Cerebellar nuclear complex (tissue), 1 donor: ENCODE results near the gene GUCY1A1.
"Not testable (repeated sequence)": the region's sequence is repeated elsewhere in the genome, so short reads cannot be mapped to it uniquely, and the experiment has no call there.

Experiments
- DNase-seq, 2 experiments: peaks; one replicate each; lab custom pipeline; 2025; lab: John Stamatoyannopoulos, UW

The GUCY1A1 gene, protein sequence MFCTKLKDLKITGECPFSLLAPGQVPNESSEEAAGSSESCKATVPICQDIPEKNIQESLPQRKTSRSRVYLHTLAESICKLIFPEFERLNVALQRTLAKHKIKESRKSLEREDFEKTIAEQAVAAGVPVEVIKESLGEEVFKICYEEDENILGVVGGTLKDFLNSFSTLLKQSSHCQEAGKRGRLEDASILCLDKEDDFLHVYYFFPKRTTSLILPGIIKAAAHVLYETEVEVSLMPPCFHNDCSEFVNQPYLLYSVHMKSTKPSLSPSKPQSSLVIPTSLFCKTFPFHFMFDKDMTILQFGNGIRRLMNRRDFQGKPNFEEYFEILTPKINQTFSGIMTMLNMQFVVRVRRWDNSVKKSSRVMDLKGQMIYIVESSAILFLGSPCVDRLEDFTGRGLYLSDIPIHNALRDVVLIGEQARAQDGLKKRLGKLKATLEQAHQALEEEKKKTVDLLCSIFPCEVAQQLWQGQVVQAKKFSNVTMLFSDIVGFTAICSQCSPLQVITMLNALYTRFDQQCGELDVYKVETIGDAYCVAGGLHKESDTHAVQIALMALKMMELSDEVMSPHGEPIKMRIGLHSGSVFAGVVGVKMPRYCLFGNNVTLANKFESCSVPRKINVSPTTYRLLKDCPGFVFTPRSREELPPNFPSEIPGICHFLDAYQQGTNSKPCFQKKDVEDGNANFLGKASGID

DNA sequence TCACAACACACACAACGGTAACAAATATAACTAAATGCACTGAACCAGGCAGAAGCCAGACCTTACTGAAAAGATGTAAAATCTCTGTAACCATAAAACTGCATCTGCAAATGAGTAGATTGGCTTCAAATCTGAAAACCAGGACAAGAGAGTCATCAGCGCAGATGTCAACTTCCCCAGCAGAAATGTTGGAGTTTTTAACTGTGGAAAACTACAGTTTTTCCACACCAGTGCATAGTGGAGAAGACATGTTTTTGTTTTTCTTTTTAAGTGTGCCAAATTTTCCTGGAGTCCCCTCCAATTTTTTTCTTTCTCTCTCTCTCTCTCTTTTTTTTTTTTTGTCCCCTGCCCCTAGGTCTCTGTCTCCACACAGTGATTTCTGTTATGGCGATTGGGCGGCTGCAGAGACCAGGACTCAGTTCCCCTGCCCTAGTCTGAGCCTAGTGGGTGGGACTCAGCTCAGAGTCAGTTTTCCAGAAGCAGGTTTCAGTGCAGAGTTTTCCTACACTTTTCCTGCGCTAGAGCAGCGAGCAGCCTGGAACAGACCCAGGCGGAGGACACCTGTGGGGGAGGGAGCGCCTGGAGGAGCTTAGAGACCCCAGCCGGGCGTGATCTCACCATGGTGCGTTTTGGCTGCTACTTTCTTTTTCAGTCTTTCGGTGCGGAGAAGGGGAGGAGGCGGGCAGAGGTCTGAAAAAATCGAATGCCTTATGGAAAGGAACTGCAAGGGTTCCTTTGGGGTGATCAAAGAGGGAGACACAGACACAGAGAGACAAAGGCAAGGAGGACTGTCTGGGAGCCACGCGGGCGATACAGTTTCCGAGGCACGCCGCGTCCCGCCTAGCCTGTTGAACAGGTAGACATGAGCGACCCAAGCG, at the start of gene GUCY1A1:
TSS of gene GUCY1A1 (plus strand) at position 505 of the 878 bp plus-strand sequence. CDS start 30,020 bp downstream, outside the sequence.
- no peak for DNase-seq

DNA sequence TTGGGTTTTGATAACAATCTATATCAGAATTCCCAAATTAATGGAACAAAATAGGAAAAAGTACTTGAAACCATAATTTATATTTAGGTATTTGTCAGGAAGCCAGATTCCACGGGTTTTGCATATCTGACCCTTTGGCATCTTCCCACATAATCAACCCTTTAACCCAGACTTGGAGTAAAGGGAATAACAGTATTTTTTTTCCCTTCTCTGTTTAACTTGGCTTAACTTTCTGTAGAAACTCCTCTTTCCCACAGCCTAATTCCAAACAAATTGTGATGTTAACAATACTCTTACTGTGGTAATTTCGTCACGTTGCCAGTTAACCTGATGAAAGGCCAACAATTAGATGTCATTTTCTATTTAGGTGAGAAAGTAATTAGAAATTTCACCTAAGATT, 49.4 kb upstream of the GUCY1A1 start:
- DNase-seq = no peak

DNA sequence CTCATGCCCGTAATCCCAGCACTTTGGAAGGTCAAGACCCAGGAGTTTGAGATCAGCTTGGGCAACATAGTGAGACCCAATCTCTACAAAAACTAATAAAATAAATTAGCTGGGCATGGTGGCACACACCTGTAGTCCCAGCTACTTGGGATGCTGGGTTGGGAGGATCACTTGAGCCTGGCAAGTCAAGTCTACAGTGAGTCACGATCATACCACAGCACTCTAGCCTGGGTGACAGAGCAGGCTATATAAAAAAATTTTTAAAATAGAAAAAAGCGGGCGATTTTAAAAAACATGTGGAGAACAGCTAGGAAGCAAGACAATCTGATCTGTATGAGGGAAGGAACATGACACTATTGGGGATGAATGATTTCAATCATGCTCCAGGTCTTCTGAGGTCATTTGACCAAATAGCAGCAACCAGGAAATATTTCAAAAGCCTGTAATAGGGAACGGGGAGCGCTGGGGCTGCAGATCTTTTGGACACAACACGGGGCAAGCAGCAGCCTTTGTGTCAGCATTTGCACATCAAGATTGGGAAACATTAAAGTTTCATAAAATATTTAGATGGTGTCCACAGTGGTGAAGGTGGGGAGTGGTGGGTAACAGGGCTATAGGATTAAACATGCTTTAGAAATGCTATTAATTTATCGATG, 48.3 kb upstream of the GUCY1A1 start:
- no peak for DNase-seq

DNA sequence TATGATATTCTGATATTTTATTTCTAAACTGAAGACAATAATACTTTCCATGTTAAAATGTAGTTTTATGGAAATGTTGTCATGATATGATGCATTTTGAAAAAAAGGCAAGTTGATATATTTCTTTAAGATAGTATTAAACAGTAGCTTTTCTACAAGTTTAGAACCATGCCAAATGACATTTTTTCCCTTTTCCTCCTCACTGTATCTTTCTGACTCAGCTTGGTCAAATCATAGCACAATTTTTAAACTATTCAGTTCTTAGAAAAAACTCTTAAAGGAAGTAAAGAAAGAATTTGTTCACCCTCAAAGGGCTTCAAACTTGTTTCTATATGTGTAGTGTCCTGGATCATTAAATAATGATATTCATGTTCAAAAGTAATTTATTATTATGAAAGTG, 46.0 kb upstream of the GUCY1A1 start:
- no peak for DNase-seq

DNA sequence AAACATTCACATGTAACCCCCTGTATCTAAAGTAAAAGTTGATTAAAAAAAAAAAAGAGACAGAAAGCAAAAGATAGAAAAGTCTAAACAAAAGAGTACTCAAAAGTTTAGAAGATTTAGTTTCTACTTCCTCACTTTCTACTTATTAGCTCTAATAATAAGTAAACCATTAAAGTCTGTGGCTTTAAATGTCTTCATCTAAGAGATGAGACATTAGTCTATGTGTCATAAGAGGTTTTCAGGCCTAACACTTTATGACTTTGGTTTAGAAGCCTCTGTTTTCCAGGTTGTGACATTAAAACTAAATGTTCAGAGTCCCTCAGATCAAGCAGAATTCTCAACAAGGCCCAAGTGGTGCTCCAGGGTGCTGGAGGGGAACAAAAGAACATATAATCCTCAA, 42.2 kb upstream of the GUCY1A1 start:
- no peak for DNase-seq

DNA sequence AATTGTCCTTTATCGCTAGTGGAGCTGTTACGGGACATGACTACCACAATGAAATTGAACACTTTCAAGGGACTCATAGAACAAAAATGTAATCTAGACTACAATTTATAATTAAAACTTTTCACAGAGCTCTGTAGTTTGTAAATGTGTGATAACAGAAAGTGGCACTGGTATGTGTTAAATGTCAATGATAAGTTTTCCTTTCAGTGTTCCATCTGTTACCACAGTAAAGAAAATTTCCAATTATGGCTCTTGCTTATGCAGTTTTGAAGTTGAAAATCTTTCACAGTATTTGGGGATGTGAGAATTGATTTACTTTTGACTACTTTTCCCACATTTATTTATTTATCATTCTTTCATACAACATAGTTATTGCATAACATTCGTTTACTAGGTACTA, 40.1 kb upstream of the GUCY1A1 start:
- DNase-seq = no peak

DNA sequence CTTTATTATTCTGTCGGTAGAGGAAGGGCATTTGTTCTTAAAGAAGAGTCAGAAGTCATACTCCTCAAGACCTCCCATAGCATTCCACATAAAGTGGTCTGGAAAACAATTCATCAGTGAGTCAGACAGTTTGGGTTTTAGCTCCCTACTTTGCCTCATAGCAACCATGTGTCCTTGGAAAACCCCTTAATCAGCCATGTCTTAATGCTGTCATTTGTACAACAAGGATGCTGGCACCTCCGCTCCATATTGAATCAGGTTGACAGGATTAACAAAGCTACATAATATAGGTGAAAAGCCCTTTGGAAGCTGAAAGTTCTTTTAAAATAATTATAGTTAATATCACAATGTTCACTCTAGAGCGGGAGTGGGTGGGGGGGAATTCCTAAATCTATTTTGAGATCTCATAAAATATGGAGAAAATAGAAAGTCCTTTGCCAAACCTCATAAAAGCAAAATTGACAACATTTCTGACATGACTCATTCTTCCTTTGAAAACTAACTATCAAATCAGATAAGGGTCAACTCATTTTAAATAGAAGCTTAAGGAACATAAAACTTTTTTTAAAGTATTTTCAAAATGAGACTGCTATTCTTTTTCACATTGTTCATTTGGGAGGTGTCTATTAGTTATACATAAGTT, 37.3 kb upstream of the GUCY1A1 start:
- no peak for DNase-seq

DNA sequence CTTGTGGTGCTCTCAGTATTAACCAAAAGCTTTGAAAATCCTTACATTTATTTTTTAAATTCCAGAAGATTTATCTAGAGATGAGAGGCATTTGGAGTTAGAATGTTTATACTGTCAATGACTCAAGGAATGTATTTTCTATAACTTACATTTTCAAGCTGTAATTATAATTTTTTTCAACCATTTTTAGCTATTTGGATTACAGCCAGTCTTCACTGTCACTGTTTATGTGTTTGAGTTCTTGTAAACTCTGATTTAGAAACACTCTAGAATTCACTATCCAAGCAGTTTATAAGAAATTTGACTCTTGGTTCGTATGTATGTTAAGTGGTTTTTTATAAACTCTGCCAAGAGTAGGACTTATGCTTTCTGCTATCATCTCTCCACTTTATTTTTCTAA, 36.7 kb upstream of the GUCY1A1 start:
- no peak for DNase-seq

DNA sequence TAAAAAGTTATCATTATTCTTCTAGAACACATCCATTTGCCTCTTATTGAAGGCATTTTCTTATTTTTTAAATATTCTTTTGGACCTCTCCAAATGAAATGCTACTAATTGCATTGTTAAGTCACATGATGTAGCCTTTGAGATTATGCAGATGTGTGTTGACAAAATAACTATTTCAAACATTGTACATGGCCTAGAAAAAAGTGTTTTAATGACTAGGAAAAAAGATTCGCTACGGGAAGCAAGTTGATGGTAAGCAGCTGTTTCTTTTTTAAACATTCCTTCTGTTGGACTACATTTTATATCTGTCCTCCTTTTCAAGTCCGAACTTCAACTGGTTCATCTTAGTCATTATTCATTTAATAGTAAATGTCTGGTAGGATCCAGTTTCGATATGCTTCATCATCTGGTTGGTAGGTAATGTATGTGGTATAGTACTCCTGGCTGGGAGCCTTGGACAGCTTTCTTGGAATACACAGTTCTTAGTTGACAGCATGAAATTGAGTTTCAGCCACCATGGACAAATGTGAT, 34.3 kb upstream of the GUCY1A1 start:
- no peak for DNase-seq

DNA sequence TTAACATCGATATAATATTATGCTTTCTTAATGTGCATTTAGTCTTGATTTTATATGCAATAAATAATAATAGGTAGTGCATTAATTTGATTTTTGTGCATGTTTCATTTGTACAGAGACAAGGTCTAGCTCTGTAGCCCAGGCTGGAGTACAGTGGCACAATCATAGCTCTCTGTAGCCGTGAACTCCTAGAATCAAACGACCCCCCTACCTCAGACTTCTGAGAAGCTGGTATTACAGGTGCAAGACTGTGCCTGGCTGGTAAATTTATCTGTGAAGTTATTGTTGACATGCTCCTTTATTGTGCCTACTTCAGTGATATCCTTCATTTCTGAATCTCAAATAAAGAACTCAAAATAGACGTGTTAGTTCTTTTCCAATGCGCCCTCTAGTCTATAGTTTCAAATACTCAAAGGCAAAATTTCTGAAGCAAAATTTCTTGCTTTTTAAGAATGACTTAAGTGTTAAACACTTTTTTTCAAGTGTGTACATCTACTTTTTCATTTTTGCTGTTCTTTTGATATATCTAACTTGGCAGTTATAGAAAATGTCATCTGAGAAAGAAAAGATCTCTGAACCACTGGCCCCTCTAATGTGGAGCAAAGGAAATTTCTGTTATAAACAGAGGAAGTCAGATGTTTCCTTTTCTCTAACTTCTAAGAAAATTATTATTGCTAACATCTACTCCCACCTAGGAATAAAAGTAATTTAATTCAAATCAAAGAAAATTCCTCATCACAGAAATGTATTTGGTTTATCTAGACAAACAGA, 28.3 kb upstream of the GUCY1A1 start:
- no peak for DNase-seq

DNA sequence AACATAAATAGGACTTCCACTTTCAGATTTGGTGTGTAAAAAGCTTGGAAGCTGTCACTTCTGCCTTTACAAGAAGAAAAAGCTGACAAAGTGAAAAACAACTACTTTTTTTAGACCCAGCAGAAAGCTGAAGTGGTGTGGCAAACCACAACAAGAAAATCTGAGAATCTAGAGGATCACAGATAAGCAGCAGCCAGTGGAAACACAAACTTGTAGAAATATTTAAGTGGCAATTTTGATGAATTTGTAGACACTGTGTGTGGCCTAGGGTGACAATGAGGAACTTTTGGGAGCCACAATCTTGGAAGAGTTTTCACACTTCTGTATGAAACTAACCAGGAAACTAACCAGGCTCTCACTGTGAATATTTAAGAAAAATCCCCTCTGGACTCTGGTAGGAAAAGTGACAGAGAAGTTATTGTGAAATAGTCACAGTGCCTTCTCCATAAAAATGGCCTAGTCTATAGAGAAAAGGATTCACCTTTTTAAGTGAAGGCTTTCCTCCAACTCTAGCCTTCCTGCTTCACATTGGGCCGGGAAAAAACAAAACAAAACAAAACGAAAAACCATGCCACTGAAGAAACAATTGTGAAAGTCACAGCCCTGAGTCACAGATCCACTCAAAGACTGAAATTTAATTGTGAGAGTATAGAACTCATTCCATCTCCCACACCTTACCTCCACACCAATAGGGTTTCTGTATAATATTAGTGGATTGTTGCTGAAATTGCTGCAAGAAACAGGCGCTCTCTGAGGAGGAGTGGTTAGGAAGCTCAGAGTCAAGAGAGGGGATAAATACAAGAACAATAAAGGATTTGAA, 26.7 kb upstream of the GUCY1A1 start:
- DNase-seq = no peak

DNA sequence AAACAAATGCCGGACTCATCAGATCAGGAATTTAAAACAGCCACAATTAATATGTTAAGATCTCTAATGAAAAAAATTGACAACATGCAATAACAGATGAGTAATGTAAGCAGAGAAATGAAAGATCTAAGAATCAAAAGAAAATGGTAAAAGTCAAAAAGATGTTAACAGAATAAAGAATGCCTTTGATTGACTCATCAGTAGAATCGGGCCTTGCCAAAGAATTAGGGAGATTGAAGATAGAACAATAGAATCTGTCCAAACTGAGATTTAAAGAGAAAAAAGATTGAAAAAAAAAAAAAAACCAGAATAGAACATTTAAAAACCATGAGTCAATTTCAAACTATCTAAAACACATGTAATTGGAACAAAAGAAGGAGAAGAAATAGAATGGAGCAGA, 25.9 kb upstream of the GUCY1A1 start:
- no peak for DNase-seq

DNA sequence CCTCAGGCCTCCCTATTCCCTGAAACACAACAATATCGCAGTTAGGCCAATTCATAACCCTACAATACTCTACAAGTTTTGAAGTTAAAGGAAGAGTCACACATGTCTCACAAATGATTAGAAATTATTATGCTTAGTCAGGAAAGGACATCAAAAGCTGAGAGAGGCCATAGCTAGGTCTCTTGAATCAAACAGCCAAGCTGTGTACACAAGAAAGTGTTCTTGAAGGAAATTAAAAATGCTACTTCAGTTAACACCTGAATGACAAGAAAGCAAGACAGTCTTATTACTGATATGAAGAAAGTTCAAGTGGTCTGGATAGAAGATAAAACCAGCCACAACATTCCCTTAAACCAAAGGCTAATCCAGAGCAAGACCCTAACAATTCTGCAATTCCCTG, 23.6 kb upstream of the GUCY1A1 start:
- no peak for DNase-seq

DNA sequence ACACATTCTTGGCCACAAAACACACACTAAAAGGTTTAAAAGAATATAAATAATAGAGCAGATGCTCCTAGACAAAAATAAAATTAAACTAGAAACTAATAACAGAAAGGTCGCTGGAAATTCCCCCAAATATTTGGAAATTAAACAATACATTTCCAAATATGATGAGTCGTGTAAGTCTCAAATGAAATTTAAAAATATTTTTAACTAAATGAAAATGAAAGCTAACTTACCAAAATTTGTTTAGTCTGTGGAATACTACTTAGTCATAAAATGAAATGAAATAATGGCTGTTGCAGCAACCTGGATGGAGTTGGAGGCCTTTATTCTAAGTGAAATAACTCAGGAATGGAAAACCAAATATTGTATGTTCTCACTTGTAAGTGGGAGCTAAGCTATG, 20.6 kb upstream of the GUCY1A1 start:
- no peak for DNase-seq

DNA sequence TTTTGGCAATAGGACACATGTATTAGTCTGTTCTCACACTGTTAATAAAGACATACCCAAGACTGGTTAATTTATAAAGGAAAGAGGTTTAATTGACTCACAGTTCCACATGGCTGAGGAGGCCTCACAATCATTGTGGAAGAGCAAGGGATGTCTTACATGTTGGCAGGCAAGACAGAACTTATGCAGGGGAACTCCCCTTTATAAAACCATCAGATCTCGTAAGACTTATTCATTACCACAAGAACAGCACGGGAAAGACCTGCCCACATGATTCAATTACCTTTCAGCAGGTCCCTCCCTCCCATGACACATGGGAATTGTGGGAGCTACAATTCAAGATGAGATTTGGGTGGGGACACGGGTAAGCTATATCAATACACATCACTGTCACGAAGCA, 15.9 kb upstream of the GUCY1A1 start:
- not testable (repeated sequence) for DNase-seq

DNA sequence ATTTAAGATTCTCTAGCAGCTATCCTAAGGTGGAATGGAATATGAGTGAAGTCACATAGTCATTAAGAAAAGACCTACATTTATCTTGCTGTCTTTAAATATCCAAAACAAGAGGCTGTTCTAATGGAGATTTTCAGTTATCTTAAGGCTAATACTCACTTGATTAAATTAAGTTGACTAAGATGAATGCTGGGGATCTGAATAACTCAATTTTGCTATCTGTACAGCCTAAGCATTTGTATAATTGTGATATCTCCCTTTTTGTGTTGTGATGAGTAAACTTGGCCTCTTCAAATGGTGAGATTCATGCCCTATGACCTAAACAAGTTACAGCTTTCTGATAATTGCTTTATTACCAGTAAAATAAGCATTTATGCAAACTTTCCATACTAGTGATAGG, 13.6 kb upstream of the GUCY1A1 start:
- no peak for DNase-seq

DNA sequence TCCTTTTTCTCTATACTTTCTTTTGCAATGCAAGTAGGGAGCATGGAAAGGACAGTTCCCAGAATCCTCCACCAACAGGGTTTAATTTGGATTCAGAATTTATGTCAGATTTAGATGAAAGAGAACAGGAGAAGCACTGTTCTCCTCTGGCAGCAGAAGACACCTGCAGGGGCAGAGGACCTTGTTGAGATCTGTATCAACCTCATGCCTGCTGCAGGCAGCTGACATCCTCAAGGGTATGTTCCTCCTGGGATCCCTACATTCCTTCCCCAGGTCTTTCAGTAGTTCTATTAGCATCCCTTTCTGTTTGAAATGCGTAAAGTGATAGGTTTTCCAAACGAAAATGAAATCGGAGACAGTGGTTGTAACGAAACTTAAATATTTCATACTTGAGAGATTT, 10.6 kb upstream of the GUCY1A1 start:
- no peak for DNase-seq

DNA sequence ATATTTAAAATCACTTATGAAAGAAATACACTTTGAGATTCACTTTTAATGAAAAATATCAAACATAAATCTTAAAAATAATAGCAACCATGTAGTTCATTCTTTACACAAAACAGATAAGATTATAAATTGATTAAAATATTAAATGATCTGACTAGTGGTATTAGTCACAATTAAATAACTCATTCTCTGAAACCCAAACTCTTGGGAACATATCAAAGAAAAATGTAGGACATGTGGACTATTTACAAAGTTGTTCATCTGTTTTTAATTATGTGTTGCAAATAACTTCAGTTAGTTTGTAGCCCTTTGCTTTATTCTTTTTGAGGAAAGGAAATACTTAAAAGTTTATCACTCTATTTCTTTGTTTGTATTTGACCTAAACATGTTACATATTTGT, 9.5 kb upstream of the GUCY1A1 start:
- no peak for DNase-seq

DNA sequence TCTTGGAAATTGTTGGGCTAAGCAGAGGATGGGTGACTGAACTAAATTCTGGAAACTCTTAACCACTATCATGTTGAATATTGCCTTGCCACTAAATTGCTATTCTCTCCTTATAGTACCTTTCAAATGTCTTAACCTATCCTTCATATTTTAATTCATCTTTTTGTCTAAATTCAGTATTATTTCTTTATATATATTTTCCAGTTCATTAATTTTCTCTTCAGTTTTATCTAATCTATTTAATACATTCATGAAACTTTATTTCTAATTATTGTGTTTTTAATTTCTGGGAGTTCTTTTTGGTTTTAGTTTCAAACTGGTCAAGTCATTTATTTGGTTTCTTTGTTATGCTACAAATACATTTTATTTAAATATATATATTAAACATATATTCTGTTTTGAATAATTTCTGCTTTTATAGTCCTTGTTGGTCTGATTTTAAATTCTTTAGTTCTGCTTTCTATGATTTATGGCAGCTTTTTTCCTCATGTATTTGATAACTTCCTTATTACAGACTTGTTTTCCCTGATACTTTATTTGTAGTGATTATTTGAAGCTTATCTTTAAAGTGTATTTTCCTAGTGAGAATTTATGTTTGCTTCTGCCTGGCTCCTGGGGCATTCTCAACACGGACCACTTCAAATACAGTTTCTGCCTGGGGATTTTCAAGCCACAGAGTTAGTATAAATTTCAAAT, 8.5 kb upstream of the GUCY1A1 start:
- no peak for DNase-seq
